Bronchial epithelial cell (primary cell): ENCODE data around the gene DNTTIP2. TPM values are rescaled to one million over a fixed set of nuclear protein-coding genes. Genes with fewer than 3 reads are reported as not detected.
A peak's percentile ranks its signal among the peaks of the same experiment; 100 is the strongest.
"Not testable (repeated sequence)": the region's sequence is repeated elsewhere in the genome, so short reads cannot be mapped to it uniquely, and the experiment has no call there.

Experiments
- DNase-seq: peaks from one replicate; pipeline ENCODE4 v3.0.0-alpha.2; 2010; ENCODE audit warnings: low read depth
- FAIRE-seq: peaks from 2 replicates; lab custom pipeline; 2011; peaks lifted over from hg19 to GRCh38; lab: Jason Lieb, UNC
- H3K27me3 ChIP-seq: 2 replicates; pipeline ENCODE4 v1.5.1; 2011; ENCODE audit warnings: low read length; ENCODE audit not compliant: control insufficient read depth, insufficient read depth
- H3K36me3 ChIP-seq: 2 replicates; pipeline ENCODE4 v1.5.1; 2011; ENCODE audit warnings: low read length; ENCODE audit not compliant: control insufficient read depth, insufficient read depth
- H3K4me3 ChIP-seq: 2 replicates; pipeline ENCODE4 v1.5.1; 2011; ENCODE audit warnings: mild to moderate bottlenecking, low read depth, low read length, control low read depth
- CTCF ChIP-seq: IDR thresholded peaks from 2 replicates; pipeline ENCODE4 v1.5.1; 2011; ENCODE audit warnings: mild to moderate bottlenecking, moderate library complexity, low read length, control low read depth, inconsistent platforms; ENCODE audit not compliant: insufficient read depth, severe bottlenecking
- total RNA-seq: library from RNA; depleted of rRNA; stranded (reverse); fragments of >200 nt; gene quantifications from 2 replicates; pipeline ENCODE4 v1.2.1, GENCODE V29; 2014

DNTTIP2 gene
- total RNA-seq, 1 donor from 2014 or later = 24.5 TPM

- no peaks in the 10 kb centered on the region for H3K27me3 ChIP-seq
- TF ChIP-seq CTCF = no peak
- DNase-seq (peak; percentile 62), FAIRE-seq (no peak)
- peaks cover 13% of the 10 kb centered on the region for H3K36me3 ChIP-seq
- H3K4me3 ChIP-seq = no peak overlapping the region
These were observed 7.6 kb downstream of the DNTTIP2 start for GRCh38 chr1:93871366-93871765.

GRCh38 chr1:93869653-93870052 lies 9.4 kb downstream of the DNTTIP2 start:
- no peak for TF ChIP-seq CTCF
- no peaks in the 10 kb centered on the region for H3K27me3 ChIP-seq
- no peak for FAIRE-seq
- H3K4me3 ChIP-seq = no peak overlapping the region
- no peak for DNase-seq
- peaks cover 9% of the 10 kb centered on the region for H3K36me3 ChIP-seq

- FAIRE-seq, DNase-seq, H3K27me3 ChIP-seq, H3K36me3 ChIP-seq, H3K4me3 ChIP-seq: not testable (repeated sequence)
These were observed 10.5 kb downstream of the DNTTIP2 start for GRCh38 chr1:93868492-93868891.

DNA sequence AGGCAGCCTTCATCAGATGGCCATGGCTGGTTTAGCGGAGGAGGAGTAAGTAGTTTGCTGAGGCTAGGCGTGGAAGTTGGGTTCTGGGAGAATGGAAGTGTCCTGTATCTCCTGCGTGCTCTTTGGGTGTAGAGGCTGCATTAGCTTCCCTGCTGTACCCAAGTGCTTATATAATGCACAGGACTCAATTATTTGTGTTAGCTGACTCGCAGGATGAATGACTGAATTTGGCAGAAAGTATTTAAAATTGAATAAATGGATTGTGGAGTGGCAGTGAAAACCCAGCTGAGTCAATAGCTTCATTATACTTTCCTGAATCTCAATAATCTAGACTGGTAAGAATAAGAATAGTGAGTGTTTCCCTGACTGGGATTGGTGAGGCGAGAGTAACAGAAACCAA lies 13.8 kb downstream of the DNTTIP2 start:
- Histone ChIP-seq H3K4me3 (no peak overlapping the region), H3K36me3 (peaks cover 3% of the 10 kb centered on the region), H3K27me3 (no peaks in the 10 kb centered on the region)
- FAIRE-seq = no peak
- no peak for DNase-seq
- TF ChIP-seq CTCF = no peak

DNA sequence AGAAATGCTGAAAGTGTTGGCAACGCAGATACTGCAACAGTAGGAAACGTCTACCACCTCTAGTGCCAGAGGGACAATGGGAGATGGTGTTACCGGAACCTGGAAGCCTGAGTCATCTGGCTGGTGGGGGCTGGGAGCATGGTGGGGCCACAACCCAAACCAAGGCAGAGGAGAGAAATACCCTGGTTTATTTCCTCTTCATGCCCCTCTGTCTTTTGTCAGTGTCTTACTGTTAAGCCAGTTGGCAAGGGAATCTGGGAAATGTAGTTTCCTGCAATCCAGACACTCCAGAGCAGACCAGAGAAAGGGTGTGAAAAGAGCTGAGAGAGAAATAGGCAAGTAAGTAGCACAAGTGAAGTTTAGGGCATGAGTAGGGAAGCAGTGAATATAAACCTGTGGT lies 14.8 kb downstream of the DNTTIP2 start:
- H3K4me3 ChIP-seq = no peak overlapping the region
- peaks cover 2% of the 10 kb centered on the region for H3K36me3 ChIP-seq
- DNase-seq (no peak), FAIRE-seq (no peak)
- TF ChIP-seq CTCF = no peak
- no peaks in the 10 kb centered on the region for H3K27me3 ChIP-seq

DNA sequence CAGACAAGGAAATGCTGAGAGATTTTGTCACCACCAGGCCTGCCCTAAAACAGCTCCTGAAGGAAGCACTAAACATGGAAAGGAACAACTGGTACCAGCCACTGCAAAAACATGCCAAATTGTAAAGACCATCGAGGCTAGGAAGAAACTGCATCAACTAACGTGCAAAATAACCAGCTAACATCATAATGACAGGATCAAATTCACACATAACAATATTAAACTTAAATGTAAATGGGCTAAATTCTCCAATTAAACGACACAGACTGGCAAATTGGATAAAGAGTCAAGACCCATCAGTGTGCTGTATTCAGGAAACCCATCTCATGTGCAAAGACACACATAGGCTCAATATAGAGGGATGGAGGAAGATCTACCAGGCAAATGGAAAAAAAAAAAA lies 21.4 kb downstream of the DNTTIP2 start:
- DNase-seq, FAIRE-seq, H3K4me3 ChIP-seq, H3K36me3 ChIP-seq, H3K27me3 ChIP-seq: not testable (repeated sequence)

DNA sequence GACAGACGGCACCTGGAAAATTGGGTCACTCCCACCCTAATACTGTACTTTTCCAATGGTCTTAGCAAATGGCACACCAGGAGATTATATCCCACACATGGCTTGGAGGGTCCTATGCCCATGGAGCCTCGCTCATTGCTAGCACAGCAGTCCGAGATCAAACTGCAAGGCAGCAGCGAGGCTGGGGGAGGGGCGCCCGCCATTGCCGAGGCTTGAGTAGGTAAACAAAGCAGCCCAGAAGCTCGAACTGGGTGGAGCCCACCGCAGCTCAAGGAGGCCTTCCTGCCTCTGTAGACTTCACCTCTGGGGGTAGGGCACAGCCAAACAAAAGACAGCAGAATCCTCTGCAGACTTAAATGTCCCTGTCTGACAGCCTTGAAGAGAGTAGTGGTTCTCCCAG lies 23.0 kb downstream of the DNTTIP2 start:
- FAIRE-seq, DNase-seq, H3K27me3 ChIP-seq, H3K4me3 ChIP-seq, H3K36me3 ChIP-seq: not testable (repeated sequence)

DNA sequence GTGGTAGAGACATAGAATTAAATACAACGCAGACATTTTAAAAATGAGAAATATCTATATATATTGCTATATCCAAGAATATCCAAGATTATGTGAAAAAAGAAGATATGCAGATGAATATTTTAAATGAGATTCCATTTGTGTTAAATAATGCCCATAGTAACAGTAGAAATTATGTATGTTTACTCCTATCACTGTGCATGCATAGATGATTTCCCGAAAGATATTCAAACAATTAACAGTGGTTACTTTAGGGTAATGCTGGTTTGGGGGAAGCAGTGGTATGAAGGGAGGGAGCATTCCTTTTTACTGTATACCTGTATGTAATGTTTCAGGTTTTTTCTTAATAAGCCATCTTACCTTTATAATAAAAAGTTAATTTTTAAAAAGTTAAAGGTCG lies 25.1 kb downstream of the DNTTIP2 start:
- H3K4me3 ChIP-seq = no peak overlapping the region
- FAIRE-seq = no peak

More for the DNA sequence above, 25.1 kb downstream of the DNTTIP2 start:
- Histone ChIP-seq H3K27me3 (no peaks in the 10 kb centered on the region), H3K36me3 (no peaks in the 10 kb centered on the region)
- no peak for DNase-seq
- TF ChIP-seq CTCF = no peak
